ENCODE results near the gene CLDND2.

GRCh38 chr19:51372649-51373504 lies 4.1 kb upstream of the CLDND2 start, which contains the start of gene NKG7:
- TF ChIP-seq CTCF (IDR thresholded peaks at IDR 0.05) (no peak), POLR2AphosphoS5 (IDR thresholded peaks at IDR 0.05; ENCODE audit: low read depth, low read length) (no peak), SIN3A (IDR thresholded peaks at IDR 0.05; ENCODE audit: borderline replicate concordance, insufficient read depth, low read depth, low read length) (no peak)
